HepG2 (cell line): Measurements from ENCODE around the gene FLYWCH1. TPM values are rescaled to one million over a fixed set of nuclear protein-coding genes. Genes with fewer than 3 reads are reported as not detected.

ENCODE experiments used
- CBFB ChIP-seq: sonication (generic); formaldehyde crosslinking; IDR thresholded peaks from 2 replicates; pipeline ENCODE4 v1.4.0; 2020; ENCODE audit warnings: missing genetic modification reagents
- KLF6 ChIP-seq: IDR thresholded peaks from 2 replicates; pipeline ENCODE4 v1.8.0; 2016; ENCODE audit warnings: missing biosample characterization, missing genetic modification reagents
- SRSF9 ChIP-seq: fragments of 200-400 bp; formaldehyde crosslinking; IDR thresholded peaks from 2 replicates; pipeline ENCODE4 v1.6.1; 2018; ENCODE audit warnings: borderline replicate concordance, mild to moderate bottlenecking, low read depth, low read length; ENCODE audit not compliant: insufficient read depth, poor library complexity, severe bottlenecking
- U2AF1 ChIP-seq: fragments of 200-400 bp; formaldehyde crosslinking; optimal IDR thresholded peaks from 2 replicates; pipeline ENCODE3; 2017; ENCODE audit warnings: mild to moderate bottlenecking, low read depth, low read length
- YEATS4 ChIP-seq: sonication (generic); formaldehyde crosslinking; IDR thresholded peaks from 2 replicates; pipeline ENCODE4 v1.4.0; 2020; ENCODE audit warnings: missing genetic modification reagents, borderline replicate concordance
- ZC3H4 ChIP-seq: sonication (generic); formaldehyde crosslinking; IDR thresholded peaks from 2 replicates; pipeline ENCODE4 v1.4.0; 2020; ENCODE audit warnings: missing genetic modification reagents, borderline replicate concordance
- ZFP1 ChIP-seq: IDR thresholded peaks from 2 replicates; pipeline ENCODE4 v1.6.1; 2016
- ZNF121 ChIP-seq: sonication (generic); formaldehyde crosslinking; IDR thresholded peaks from 2 replicates; pipeline ENCODE4 v1.5.0; 2020; ENCODE audit warnings: mild to moderate bottlenecking, missing genetic modification reagents
- ZNF18 ChIP-seq: sonication (generic); formaldehyde crosslinking; IDR thresholded peaks from 2 replicates; pipeline ENCODE4 v1.8.0; 2022; ENCODE audit warnings: mild to moderate bottlenecking, missing genetic modification reagents; ENCODE audit not compliant: insufficient replicate concordance
- ZNF205 ChIP-seq: IDR thresholded peaks from 2 replicates; pipeline ENCODE4 v1.6.1; 2018; ENCODE audit warnings: missing biosample characterization, missing genetic modification reagents
- ZNF234 ChIP-seq: sonication (generic); formaldehyde crosslinking; conservative IDR thresholded peaks from 2 replicates; pipeline ENCODE4 v1.5.1; 2020; ENCODE audit warnings: mild to moderate bottlenecking, missing genetic modification reagents
- ZNF260 ChIP-seq: sonication (generic); formaldehyde crosslinking; IDR thresholded peaks from 2 replicates; pipeline ENCODE4 v1.4.0; 2020; ENCODE audit warnings: missing genetic modification reagents, low read depth, mild to moderate bottlenecking, borderline replicate concordance
- ZNF333 ChIP-seq: sonication (generic); formaldehyde crosslinking; IDR thresholded peaks from 2 replicates; pipeline ENCODE4 v1.4.0; 2020; ENCODE audit warnings: mild to moderate bottlenecking, missing genetic modification reagents, borderline replicate concordance
- ZNF343 ChIP-seq: sonication (generic); formaldehyde crosslinking; IDR thresholded peaks from 2 replicates; pipeline ENCODE4 v1.4.0; 2020; ENCODE audit warnings: mild to moderate bottlenecking, missing genetic modification reagents
- ZNF547 ChIP-seq: sonication (generic); formaldehyde crosslinking; IDR thresholded peaks from 2 replicates; pipeline ENCODE4 v1.5.1; 2020; ENCODE audit warnings: mild to moderate bottlenecking, missing genetic modification reagents
- ZNF562 ChIP-seq: sonication (generic); formaldehyde crosslinking; IDR thresholded peaks from 2 replicates; pipeline ENCODE4 v1.8.0; 2022; ENCODE audit warnings: missing genetic modification reagents, borderline replicate concordance
- ZNF709 ChIP-seq: sonication (generic); formaldehyde crosslinking; IDR thresholded peaks from 2 replicates; pipeline ENCODE4 v1.5.0; 2020; ENCODE audit warnings: mild to moderate bottlenecking, missing genetic modification reagents
- ZNF749 ChIP-seq: sonication (generic); formaldehyde crosslinking; IDR thresholded peaks from 2 replicates; pipeline ENCODE4 v1.8.0; 2022; ENCODE audit warnings: mild to moderate bottlenecking, missing genetic modification reagents, moderate library complexity, borderline replicate concordance
- ZNF775 ChIP-seq: sonication (generic); formaldehyde crosslinking; IDR thresholded peaks from 2 replicates; pipeline ENCODE4 v1.4.0; 2020; ENCODE audit warnings: missing genetic modification reagents, mild to moderate bottlenecking, moderate library complexity, borderline replicate concordance
- ZNF777 ChIP-seq: sonication (generic); formaldehyde crosslinking; IDR thresholded peaks from 2 replicates; pipeline ENCODE4 v1.4.0; 2020; ENCODE audit warnings: missing genetic modification reagents
- ZNF83 ChIP-seq: sonication (generic); formaldehyde crosslinking; IDR thresholded peaks from 2 replicates; pipeline ENCODE4 v1.4.0; 2020; ENCODE audit warnings: missing genetic modification reagents, mild to moderate bottlenecking, borderline replicate concordance
- polyA plus RNA-seq, 8 experiments: library from polyadenylated mRNA; depleted of rRNA in 3 of 8; stranded (reverse) in 7 of 8; unstranded in 1 of 8; fragments of >200 nt; fragmentation: Illumina TruSeq in 4 of 8; extraction: Trizol in 4 of 8; gene quantifications; 2 replicates each; pipeline versions ENCODE4 v1.2.1 to v1.2.3, GENCODE V29; 2011 to 2016; ENCODE audit warnings: low read depth in 4 of 8, missing spikeins in 1 of 8, mixed read lengths in 1 of 8; ENCODE audit not compliant: insufficient read depth in 1 of 8
- total RNA-seq, 5 experiments: library from RNA; depleted of rRNA; stranded (reverse); fragments of >200 nt; fragmentation: Illumina TruSeq; extraction: Trizol; gene quantifications; 2 replicates each; pipeline ENCODE4 v1.2.3, GENCODE V29; 2016; ENCODE audit warnings: low read depth in 1 of 5
- TF ChIP-seq, protein P1 (sequence below): sonication (generic); formaldehyde crosslinking; IDR thresholded peaks from 2 replicates; pipeline ENCODE4 v1.4.0; 2020; ENCODE audit warnings: mild to moderate bottlenecking, missing genetic modification reagents
- TF ChIP-seq, protein P2 (sequence below): sonication (generic); formaldehyde crosslinking; IDR thresholded peaks from 2 replicates; pipeline ENCODE4 v1.4.0; 2020; ENCODE audit warnings: missing genetic modification reagents, borderline replicate concordance
- TF ChIP-seq, protein P3 (sequence below): sonication (generic); formaldehyde crosslinking; IDR thresholded peaks from 2 replicates; pipeline ENCODE4 v1.8.0; 2022; ENCODE audit warnings: mild to moderate bottlenecking, missing genetic modification reagents

FLYWCH1 gene
- total and polyA plus RNA-seq, 2 of the 13 experiments (the other 11 are each of a cell fraction or from before 2014, with no cell fraction given), result 7.3 to 12.4 TPM

- TF ChIP-seq, protein P1, sequence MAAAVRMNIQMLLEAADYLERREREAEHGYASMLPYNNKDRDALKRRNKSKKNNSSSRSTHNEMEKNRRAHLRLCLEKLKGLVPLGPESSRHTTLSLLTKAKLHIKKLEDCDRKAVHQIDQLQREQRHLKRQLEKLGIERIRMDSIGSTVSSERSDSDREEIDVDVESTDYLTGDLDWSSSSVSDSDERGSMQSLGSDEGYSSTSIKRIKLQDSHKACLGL (CRISPR knock-in tag), result no peak
- no peak for TF ChIP-seq ZFP1
- TF ChIP-seq ZNF709 (CRISPR knock-in tag), result no peak; the same call in 1 of the 2 replicates
- TF ChIP-seq ZNF749 (CRISPR knock-in tag), result no peak
- 0 out of 2 replicates have a peak, but pooled peaks have one; percentile 8 for TF ChIP-seq ZNF343 (CRISPR knock-in tag)
- TF ChIP-seq ZNF333 (CRISPR knock-in tag), result no peak
- TF ChIP-seq ZNF205 (CRISPR knock-in tag), result no peak
- TF ChIP-seq ZNF777 (CRISPR knock-in tag), result peak; percentile 45; the same call in 1 of the 2 replicates
- TF ChIP-seq ZNF562 (CRISPR knock-in tag), result no peak
- TF ChIP-seq, protein P2, sequence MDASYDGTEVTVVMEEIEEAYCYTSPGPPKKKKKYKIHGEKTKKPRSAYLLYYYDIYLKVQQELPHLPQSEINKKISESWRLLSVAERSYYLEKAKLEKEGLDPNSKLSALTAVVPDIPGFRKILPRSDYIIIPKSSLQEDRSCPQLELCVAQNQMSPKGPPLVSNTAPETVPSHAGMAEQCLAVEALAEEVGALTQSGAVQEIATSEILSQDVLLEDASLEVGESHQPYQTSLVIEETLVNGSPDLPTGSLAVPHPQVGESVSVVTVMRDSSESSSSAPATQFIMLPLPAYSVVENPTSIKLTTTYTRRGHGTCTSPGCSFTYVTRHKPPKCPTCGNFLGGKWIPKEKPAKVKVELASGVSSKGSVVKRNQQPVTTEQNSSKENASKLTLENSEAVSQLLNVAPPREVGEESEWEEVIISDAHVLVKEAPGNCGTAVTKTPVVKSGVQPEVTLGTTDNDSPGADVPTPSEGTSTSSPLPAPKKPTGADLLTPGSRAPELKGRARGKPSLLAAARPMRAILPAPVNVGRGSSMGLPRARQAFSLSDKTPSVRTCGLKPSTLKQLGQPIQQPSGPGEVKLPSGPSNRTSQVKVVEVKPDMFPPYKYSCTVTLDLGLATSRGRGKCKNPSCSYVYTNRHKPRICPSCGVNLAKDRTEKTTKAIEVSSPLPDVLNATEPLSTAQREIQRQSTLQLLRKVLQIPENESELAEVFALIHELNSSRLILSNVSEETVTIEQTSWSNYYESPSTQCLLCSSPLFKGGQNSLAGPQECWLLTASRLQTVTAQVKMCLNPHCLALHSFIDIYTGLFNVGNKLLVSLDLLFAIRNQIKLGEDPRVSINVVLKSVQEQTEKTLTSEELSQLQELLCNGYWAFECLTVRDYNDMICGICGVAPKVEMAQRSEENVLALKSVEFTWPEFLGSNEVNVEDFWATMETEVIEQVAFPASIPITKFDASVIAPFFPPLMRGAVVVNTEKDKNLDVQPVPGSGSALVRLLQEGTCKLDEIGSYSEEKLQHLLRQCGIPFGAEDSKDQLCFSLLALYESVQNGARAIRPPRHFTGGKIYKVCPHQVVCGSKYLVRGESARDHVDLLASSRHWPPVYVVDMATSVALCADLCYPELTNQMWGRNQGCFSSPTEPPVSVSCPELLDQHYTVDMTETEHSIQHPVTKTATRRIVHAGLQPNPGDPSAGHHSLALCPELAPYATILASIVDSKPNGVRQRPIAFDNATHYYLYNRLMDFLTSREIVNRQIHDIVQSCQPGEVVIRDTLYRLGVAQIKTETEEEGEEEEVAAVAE (CRISPR knock-in tag), result no peak
- TF ChIP-seq, protein P3, sequence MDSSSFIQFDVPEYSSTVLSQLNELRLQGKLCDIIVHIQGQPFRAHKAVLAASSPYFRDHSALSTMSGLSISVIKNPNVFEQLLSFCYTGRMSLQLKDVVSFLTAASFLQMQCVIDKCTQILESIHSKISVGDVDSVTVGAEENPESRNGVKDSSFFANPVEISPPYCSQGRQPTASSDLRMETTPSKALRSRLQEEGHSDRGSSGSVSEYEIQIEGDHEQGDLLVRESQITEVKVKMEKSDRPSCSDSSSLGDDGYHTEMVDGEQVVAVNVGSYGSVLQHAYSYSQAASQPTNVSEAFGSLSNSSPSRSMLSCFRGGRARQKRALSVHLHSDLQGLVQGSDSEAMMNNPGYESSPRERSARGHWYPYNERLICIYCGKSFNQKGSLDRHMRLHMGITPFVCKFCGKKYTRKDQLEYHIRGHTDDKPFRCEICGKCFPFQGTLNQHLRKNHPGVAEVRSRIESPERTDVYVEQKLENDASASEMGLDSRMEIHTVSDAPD (CRISPR knock-in tag), result no peak
- TF ChIP-seq ZNF18, result no peak
- TF ChIP-seq CBFB (CRISPR knock-in tag), result no peak
- TF ChIP-seq U2AF1, result no peak
- no peak for TF ChIP-seq ZNF121 (CRISPR knock-in tag)
- TF ChIP-seq ZNF83, result no peak
- no peak for TF ChIP-seq ZC3H4 (CRISPR knock-in tag)
- 0 out of 2 replicates have a peak, but pooled peaks have one; percentile 14 for TF ChIP-seq ZNF234
- no peak for TF ChIP-seq ZNF775 (CRISPR knock-in tag)
- TF ChIP-seq YEATS4 (CRISPR knock-in tag), result no peak
- TF ChIP-seq ZNF260, result no peak
- no peak for TF ChIP-seq SRSF9
- no peak for TF ChIP-seq KLF6 (CRISPR knock-in tag)
- TF ChIP-seq ZNF547 (CRISPR knock-in tag), result no peak
These were observed 28.2 kb upstream of the FLYWCH1 start (continued) for GRCh38 chr16:2883458-2883908.
